Measurements from ENCODE around the gene SPATC1L. TPM values are rescaled to one million over a fixed set of nuclear protein-coding genes. Genes with fewer than 3 reads are reported as not detected.

The SPATC1L gene
- total RNA-seq, result 8.6 TPM
- long read RNA-seq, transcript SPATC1L-202 (4 exons, 1,182 nt), result major isoform, 7 of 9 reads
- long read RNA-seq, partial matches to known transcripts, result 2 of 9 reads
- long read RNA-seq, other reads (novel, unspliced or antisense), result 0 of 9 reads

- no peak for TF ChIP-seq CTCF (IDR thresholded peaks at IDR 0.05)
- H3K27ac ChIP-seq, result peak within 1 kb of the TSS; percentile 83
- H3K27me3 ChIP-seq (ENCODE audit: low read depth), result no peaks in the 10 kb centered on the region
- DNase-seq (peak; percentile 82), ATAC-seq (peak; percentile 79 to 82)
- no peaks in the 10 kb centered on the region for H3K9me3 ChIP-seq
- intact Hi-C loops (cut with DNase I), result no loop called here
- peak within 1 kb of the TSS; percentile 73 for H3K4me3 ChIP-seq
- H3K4me1 ChIP-seq, result peaks cover 3% of the 10 kb centered on the region
- H3K36me3 ChIP-seq, result peaks cover under 1% of the 10 kb centered on the region
Measured at GRCh38 chr21:46183910-46184624, at the start of gene SPATC1L. TSS of gene SPATC1L (minus strand) at chr21:46184459. CDS start at chr21:46182816, 1,643 bp downstream.

- no peak for ATAC-seq
- TF ChIP-seq CTCF (IDR thresholded peaks at IDR 0.05), result no peak
- no peak overlapping the region for H3K27ac ChIP-seq
- H3K36me3 ChIP-seq, result peaks cover 24% of the 10 kb centered on the region
- intact Hi-C loops (cut with DNase I), result no loop called here
- peaks cover 33% of the 10 kb centered on the region for H3K4me1 ChIP-seq
- peak overlapping the region; percentile 88 for H3K4me3 ChIP-seq
- H3K27me3 ChIP-seq (ENCODE audit: low read depth), result no peaks in the 10 kb centered on the region
- no peaks in the 10 kb centered on the region for H3K9me3 ChIP-seq
- no peak for DNase-seq
Measured at GRCh38 chr21:46229923-46230260, 45.6 kb upstream of the SPATC1L start.

- peak; percentile 80 for DNase-seq
- no peaks in the 10 kb centered on the region for H3K9me3 ChIP-seq
- peak; percentile 50 to 71 for ATAC-seq
- peak overlapping the region; percentile 88 for H3K4me3 ChIP-seq
- peak; percentile 43 for TF ChIP-seq CTCF (IDR thresholded peaks at IDR 0.05)
- intact Hi-C loops (cut with DNase I), result no loop called here
- peaks cover 33% of the 10 kb centered on the region for H3K4me1 ChIP-seq
- no peaks in the 10 kb centered on the region for H3K27me3 ChIP-seq (ENCODE audit: low read depth)
- H3K27ac ChIP-seq, result peak overlapping the region; percentile 64
- H3K36me3 ChIP-seq, result peaks cover 18% of the 10 kb centered on the region
Measured at GRCh38 chr21:46229133-46229922, 45.1 kb upstream of the SPATC1L start.

GRCh38 chr21:46228345-46229051 lies 44.2 kb upstream of the SPATC1L start, which contains the start of gene LSS:
TSS of gene LSS (minus strand) at chr21:46228774. CDS start at chr21:46228745, 29 bp downstream.
- H3K4me1 ChIP-seq, result peaks cover 33% of the 10 kb centered on the region
- no peaks in the 10 kb centered on the region for H3K9me3 ChIP-seq
- peak within 1 kb of the TSS; percentile 85 for H3K27ac ChIP-seq
- no peaks in the 10 kb centered on the region for H3K27me3 ChIP-seq (ENCODE audit: low read depth)
- peaks cover 13% of the 10 kb centered on the region for H3K36me3 ChIP-seq
- DNase-seq (peak; percentile 99), ATAC-seq (peak; percentile 95 to 97)
- no peak for TF ChIP-seq CTCF (IDR thresholded peaks at IDR 0.05)
- peak within 1 kb of the TSS; percentile 88 for H3K4me3 ChIP-seq
- intact Hi-C loops (cut with DNase I), result no loop called here

GRCh38 chr21:46227811-46228344 lies 43.6 kb upstream of the SPATC1L start:
- Histone ChIP-seq H3K27me3 (ENCODE audit: low read depth) (no peaks in the 10 kb centered on the region), H3K36me3 (peaks cover 13% of the 10 kb centered on the region), H3K27ac (peak overlapping the region; percentile 85), H3K4me3 (peak overlapping the region; percentile 88), H3K4me1 (peaks cover 37% of the 10 kb centered on the region), H3K9me3 (no peaks in the 10 kb centered on the region)
- TF ChIP-seq CTCF (IDR thresholded peaks at IDR 0.05), result no peak
- DNase-seq (no peak), ATAC-seq (peak in 1 of 2 donors; percentile 17)
- intact Hi-C loops (cut with DNase I), result no loop called here

Data from lower lobe of right lung (tissue), 2 donors.